Stimulated activated CD4-positive, alpha-beta T cell treated with anti-CD3 and anti-CD28 coated beads, Interleukin-12 subunit alpha, Interleukin-12 subunit beta, amount 100 ng/mL, for 4 hours (primary cell): Measurements from ENCODE around the gene RIOX2.

Experiments used
- DNase-seq: peaks from one replicate; pipeline ENCODE4 v3.0.0-alpha.2; 2020

The RIOX2 gene

DNA sequence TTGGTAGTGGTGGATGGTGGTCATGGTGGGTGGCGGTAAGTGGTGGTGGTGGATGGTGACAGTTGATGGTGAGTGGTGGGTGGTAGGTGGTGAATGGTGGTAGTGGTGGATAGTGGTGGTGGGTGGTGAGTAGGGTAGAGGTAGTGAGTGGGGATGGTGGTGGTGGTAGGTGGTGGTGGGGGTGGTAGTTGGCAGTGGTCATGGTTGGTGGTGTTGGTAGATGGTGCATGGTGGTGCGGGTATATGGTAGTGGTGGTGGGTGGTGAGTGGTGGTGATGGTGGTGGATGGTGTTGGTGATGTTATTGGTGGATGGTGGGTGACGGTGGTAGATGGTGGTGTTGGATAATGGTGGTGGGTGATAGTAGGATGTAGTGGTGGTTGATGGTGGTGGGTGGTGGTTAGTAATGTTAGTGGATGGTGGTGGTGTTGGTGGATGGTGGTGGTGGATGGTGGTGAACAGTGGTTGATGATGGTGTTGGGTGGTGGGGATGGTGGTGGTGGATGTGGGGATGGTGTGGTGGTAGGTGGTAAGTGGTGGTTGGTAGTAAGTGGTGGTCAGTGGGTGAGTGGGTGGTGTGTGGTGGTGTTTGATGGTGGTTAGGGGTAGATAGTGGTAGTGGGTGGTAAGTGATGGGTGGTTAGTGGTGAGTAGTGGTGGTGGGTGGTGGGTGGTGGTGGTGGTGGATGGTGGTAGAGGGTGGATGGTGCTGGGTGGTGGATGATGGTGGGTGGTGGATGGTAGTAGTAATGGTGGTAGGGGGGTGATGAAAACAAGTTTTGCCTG, 16.7 kb upstream of the RIOX2 start:
- DNase-seq, result no peak

DNA sequence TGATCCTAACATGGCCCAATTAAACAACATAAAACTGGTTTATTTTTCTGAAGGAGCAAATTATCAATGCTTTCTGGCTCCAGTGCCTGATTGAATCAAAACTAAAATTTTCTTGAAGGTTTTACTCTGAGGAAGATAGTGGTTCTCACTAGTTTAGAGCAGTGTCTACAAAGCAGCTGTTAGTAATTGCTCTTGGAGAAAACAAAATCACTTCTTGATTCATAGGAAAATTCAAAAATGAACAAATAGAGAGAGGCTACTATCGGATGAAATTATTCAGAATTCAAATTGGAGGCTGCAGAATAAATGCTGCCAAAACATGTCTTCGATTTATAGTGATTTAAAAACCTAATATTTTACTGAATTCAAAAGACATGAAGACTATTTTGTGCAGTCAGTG, 15.1 kb upstream of the RIOX2 start:
- DNase-seq, result no peak

DNA sequence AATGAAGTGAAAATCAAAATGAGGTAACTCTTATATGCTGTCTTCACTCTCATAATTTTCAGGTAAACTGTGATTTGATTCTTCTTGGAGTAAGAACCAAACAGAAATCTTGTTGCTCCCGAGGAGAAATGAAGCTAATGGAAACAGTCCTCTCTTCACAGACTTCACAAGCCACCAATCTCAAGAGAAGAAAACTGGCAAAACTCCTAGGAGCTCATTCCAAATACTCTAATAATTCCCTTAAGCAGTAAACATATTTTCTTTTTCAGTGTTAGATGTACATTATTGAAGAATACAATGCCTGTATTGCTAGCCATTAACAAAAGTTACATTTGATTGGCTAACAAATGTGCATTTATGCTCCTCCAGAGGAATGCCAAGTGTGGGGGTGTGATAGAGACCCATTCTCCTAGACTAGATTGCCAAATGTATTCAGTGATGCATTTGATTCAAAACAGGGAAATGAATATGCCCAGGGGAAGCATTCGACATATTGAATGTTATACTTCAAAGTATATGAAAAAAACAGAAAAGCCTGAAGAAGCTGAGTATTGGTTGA, 11.8 kb upstream of the RIOX2 start:
- DNase-seq, result no peak

DNA sequence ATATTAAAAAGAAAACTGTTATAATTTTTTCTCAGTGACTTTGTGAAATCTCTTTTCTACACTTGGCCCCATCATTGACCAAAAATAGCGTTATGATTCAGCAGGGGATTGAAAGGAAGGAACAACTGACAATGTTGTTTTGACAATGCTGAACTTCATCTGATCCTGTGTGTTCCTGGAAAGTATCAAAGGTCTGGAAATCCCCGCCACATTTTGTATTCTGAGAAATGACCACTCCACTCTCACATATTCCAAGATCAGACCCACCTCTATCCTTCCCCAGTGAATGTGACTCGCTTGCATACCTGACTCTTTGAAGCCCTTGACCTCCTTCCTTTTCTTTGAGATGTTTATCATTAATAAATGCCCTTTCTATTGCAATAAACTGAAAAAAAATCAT, 9.7 kb upstream of the RIOX2 start:
- no peak for DNase-seq

DNA sequence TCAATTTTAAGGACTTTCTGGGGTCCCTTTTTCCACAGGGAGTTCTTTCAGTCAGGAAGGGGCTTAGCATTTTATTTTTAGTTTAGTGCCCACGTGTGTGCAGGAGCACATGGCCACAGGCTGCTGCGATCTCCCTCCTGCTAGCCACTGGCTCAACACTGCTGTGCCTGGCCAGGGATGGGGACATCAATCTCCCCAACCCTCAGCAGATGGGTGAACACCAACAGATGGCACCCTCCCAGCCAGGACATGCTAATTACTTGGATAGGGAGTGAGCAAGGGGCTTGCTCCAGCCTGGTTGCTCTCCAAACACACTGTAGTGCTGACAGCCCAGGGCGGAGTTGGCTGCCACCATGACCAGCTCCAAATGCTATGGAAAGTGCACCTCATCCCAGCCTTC, 7.4 kb upstream of the RIOX2 start:
- DNase-seq, result no peak

DNA sequence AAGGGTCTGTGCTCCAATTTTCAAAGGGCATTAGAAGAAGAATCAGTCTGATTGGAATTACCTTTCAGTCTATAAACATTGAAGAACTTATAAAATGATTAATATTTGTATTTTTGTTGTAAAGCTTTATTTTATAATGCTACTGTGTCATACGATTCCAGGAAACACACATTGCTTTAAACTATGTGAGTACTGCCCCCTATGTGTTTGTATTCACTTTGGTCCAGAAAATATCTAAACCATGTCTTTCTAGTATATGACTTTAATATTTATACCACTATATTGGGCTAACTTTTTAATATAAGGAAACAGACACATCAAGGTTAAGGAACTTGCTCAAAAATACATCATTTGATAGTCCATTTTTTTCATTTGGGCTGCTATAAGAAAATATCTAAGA, 3.2 kb upstream of the RIOX2 start:
- DNase-seq, result no peak

DNA sequence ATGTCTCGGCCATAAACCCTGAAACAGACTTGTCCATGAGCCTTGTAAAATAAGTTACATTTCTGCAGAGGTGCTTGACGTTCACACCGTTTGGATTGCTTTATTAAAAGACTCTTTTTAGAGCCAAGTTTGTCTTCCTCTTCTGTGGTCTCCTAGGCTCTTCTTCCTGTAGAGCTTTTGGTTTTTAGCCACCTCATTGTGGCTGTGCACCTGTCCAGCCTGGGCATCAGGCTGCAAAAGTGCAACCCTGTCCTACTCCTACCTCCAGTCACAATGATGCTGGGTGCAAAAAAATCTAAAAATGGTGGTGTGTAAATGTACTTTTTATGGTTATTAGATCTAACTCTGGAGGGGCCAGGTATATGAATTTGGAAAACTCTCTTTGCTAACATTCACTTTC, 2.8 kb upstream of the RIOX2 start:
- DNase-seq, result no peak

DNA sequence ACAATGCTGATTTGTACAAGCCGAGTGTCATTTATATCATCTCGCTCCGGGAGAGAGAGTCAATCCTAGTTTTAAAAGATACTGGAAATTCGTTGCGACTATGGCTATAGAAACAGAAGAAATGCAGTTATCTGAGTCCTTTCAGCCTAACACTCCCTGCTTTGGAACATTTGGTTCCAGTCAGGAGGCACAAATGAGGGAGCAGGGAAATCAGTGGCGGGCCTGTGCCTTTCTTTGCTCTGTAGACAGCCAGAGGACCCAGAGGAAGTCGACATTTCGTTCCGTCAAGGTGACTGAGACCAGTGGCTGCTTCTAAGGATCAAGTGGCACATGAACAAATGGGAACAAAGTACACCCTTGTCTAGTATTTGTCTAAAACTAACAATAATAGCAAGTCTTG, 745 bp upstream of the RIOX2 start:
- DNase-seq, result no peak

DNA sequence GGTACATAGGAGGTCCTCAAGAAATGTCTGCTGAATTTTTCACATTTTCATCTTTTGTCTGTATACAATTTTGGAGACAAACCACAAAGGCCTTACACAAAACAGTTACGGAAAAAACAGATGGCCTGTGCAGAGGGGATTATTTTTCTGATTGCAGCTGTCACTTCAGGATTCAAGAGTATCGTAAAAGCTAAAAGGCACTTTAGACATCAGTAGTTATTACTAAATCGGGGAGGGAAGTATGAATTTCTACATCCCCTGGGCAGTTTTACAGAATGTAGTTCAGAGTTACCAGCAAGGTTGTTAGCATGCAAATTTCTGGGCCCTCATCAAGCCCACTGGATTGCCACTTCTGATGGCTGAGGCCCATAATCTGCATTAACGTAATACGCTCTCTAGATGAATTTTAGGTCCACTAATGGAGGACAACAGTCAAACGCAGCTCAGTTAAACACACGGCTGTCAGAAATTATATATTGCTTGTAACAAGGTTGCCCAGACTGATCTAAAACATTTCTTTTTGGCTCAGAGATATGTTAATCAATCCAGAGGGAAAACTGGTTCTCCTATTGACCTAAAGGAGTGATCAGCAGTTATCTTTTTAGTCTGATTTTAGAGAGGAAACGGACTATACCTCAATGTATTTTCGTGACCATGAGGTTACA, 1.1 kb downstream of the RIOX2 start:
- no peak for DNase-seq

DNA sequence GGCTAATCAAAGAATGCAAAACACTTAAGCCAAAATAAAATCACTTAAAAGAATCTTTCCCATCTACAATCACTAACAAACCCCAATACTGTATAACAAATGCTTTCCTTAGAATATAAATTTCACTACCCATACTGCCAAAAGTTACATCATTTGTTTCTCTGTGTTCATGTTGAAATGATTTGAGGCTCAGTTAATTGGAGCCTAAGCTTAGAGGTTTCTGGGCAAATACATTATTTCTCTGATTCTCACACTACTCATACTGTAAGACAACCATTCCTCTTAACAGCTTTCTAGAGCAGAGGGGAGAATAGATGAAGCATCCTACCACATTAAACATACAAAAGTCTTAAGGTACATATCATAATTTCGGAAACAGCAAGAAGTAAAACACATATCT, 2.1 kb downstream of the RIOX2 start:
- DNase-seq, result no peak

DNA sequence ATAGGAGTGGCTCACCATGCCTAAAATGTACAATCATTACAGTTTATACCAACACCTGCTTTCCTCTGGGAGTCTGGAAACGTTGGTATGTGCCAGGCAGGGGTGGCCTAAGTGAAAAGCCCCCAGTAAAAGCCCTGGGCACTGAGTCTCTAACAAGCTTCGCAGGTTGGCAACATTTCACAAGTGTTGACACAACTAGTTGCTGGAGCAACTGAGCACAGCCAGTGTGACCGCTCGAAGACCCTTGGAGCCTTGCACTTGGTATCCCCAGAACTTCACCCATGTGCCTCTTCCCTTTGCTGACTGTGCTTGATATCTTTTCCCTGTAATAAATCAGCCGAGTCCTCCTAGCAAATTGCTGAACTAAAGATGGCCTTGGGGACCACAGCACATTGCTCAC, 2.7 kb downstream of the RIOX2 start:
- DNase-seq, result no peak

DNA sequence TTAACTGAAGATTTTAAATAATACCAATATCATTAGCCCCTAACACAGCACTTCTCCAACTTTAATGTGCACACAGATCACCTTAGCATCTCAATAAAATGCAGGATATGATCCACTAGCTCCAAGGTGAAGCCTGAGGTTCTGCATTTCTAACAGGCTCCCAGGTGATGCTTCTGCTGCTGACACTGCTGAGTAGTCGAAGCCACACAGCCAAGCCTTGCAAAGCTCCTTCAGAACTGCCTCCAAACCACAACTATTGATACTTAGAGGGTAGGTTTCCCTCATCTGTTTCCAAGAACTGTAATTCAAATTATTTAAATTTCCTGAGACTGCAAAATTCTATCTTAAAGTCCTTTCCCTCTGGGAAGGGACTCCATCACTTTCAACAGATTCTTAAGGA, 3.9 kb downstream of the RIOX2 start:
- DNase-seq, result no peak

DNA sequence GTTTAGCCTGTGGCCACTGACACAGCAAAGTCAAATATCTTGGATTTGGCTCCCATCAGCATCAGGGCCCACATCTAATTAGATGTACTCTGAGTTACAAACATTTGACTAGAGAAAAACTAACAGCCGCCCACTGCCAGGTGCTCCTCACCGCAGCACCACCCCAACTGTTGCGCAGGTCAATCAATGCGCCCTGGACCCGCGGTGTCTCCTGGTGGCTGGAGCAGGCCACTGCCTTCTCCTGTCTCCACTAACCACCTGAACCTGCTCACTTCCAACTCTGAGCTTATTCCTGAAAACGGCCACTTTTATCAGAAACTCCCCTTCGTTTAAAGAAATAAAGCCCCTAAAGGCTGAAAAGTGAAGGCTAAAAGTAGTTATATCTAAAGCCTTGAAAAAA, 4.3 kb downstream of the RIOX2 start:
- DNase-seq, result no peak

DNA sequence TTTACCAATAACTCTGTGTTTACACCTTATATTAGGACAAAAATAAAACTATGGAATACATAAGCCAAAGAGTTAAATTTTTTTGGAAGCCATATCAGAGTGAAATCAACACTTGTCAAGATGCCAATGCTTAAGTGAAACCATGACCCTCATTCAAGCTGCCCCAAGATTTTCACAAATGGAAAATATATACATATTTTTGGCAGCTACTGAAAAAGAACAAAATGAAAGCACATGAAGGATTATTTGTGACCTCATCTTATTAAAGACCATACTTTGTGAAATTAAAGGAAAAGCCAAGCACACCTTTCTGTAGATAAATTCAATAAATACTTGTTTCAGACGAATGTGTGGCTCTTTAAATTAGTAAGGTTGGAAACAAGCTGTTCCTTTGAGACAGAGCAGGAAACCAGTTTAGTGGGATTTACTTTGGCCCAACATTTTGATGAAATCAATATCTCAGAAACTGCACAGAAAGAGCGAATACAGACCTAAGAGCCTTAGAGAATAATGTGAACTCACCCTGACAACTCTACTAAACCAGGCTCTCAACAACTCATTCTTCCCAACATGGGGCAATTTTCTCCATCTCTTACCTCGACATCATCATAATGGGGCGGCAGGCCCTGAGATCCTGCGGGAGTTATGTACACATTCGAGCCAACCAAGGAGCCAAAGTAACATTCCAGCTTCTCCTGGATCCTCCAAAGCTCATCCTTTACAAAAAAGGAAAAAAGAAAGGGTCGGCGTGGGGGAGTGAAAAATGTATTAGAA, 11.1 kb downstream of the RIOX2 start:
- no peak for DNase-seq

DNA sequence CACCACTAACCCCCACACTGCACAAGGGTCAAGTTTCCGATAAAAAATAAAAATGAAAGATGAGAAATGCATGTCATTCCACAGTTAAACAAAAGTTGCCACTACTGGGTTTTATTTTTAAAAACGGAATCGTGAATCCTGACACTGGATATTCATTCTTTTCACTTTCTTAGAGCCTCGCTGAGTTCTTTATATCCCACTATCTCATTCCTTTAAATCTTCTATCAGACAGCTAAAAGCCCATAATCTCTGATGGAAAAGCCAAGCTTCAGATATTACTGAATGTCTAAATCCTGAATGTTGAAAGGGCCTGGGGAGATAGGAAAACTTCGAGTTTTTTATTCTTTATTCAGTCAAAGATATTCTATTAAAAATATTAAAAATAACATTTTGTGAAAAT, 11.7 kb downstream of the RIOX2 start:
- DNase-seq, result no peak

DNA sequence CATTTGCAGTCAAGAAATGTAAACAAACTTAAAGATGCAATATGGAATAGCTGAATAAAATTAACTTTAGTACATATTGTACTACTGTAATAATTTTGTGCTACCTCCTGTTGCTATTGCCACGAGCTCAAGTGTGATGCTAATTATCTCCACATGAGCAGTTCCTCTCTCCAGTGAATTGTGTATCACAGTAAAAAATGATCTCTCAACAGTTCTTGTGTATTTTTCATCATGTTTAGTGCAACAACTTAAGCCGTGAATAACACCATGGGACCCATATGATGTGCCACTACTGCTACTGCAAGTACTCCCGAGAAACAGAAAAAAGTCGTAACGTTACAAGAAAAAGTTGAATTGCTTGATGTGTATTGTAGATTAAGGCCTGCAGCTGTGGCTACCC, 12.4 kb downstream of the RIOX2 start:
- no peak for DNase-seq

DNA sequence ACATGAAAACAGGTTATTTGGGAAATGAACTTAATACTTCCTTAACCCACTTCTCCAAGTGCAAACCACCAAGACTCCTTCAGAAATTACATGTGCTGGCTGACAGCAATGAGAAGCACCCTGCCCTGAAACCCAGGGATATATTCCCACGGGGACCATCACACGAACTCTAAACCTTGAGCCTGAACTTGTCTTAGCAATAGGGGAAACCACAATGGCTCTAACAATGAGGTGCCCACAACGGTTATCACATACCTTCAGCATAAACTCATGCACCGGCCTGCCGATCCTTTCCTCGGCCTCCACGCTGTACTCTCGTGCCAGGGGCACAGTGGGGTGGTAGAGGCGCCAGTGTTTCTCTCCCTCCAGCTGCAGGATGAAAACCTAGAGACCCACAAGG, 13.4 kb downstream of the RIOX2 start:
- DNase-seq, result no peak

DNA sequence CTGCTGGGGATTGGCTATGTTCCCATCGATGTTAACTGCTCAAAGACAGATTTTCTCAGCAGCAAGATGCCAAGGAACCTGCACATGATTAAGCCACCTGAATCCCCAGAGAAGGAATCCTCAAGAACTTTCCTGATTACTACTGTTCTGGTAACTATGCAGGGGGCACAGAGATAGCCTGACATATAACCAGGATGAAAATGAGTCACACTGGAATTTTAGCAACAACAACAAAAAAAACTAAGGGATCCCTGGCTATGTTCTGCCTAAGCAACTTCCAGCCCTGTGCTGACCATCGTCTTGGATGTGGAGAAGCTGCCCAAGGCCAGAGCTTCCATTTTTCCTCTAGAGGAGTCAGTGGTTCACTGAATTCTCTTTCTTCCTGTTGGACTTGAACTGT, 13.8 kb downstream of the RIOX2 start:
- no peak for DNase-seq

DNA sequence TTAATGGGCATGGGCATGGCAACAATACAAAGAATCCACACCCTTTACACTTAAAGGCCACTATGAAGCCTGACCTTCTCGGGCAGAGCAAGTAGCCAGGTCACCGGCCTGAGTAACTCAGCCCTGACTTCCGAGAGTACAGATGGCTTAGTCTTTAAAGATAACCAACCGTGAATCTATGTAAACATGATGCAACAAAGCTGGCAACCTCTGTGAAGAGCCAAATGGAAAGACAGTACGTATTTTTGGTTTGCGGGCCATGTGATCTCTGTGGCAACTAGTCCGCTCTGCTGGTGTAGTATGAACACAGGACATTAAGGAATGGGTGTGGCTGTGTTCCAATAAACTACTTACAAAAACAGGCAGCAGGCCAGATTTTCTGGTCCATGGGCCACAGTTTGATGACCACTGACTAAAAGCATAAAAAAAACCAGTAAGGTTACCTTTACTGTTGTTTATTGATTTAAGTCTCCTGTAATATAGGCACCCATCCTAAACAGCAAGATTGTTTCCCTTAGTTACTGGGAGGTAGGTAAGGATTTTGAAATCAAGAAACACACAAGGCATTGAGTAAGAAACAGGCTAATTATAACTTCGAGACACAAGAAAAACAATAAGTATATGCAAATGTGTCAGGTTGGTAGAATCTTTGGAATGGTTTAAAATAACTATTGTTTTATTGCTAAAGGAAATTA, 14.5 kb downstream of the RIOX2 start:
- DNase-seq, result no peak

DNA sequence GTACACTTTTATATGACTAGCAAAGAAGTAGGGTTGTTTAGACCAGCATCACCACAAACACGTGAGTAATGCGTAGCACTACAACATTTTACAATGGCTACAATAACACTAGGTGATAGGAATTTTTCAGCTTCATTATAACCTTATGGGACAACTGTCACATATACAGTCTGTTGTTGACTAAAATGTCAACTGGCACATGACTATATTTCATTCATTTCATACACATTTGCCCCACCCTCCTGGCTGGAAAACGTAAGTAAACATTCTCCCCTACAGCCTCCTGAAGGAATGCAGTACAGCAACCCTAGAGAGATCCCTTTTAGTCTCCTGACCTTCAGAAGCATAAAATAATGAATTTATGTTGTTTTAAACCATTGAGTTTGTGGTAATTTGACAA, 16.2 kb downstream of the RIOX2 start:
- DNase-seq, result no peak

DNA sequence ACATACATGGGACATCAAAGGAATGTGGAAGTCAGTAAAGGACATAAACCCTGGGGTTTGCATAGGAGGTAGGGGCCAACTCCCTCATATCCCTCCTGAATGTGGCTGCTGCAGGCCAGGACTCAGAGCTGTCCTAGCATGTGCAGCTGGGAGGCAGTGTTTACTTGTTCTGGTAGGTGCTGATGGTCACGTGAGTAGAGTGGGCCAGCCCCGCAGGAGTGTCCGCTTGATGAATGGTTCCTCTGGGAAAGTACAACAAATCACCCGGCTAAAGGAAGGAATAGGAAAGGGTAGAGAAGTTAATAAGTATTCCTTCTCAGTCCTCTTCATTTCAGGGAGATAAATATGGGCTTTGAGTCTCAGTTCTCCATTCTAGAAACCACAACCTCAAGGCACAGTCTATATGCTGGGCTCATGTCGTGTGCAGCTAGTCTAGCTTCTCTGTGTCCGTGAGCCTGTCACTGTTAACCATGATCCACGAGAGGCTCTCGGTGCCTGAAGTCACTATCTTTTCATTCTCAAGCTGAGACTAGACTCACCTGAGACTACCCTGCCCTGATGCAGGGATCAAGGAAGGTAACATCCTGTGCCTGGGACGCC, 17.9 kb downstream of the RIOX2 start:
- no peak for DNase-seq

DNA sequence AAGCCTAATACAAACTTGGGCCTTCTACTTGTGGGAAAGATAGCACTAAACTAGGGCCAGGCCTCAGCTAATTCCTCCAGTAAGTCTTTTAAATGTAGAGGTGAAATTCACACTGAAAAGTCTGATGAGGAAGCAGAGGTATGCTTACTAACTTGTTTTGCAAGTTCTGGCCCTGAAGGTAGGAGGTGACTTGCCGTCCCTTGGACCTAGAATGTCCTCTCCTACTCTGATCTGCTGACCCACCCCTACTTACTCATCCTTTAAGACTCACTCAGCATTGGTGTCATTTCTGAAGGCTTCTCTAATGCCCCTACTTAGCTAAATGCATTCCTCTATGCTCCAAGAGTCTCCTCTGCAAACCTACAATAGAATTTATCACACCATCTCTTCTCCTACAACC, 19.4 kb downstream of the RIOX2 start:
- DNase-seq, result no peak

DNA sequence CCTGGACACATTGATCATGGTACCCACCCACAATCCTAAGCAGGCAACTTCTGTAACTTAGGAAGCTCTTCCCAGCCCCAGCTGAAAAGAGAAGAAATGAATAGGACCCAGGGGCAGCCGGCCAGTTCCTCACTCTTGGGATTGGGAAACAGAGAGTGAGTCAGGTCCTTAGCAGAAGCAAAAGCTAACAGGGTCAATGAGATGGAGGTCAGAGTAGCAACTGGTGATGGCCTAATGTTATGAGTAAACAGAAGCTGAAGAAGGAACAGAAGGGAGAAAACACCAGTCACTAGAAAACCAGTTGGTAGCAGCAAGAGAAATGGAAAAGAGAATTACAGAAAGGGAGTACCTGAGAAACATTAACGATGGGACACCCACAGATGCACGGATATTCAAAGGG, 20.0 kb downstream of the RIOX2 start:
- no peak for DNase-seq
